Neural cell (in vitro differentiated cells): ENCODE data around the gene SLC7A14. TPM values are rescaled to one million over a fixed set of nuclear protein-coding genes. Genes with fewer than 3 reads are reported as not detected.

ENCODE experiments used
- H2AFZ ChIP-seq: fragments of 200-600, 300-800 bp; sonication (generic), shearing (Covaris generic); 2 replicates; pipeline ENCODE4 v1.6.0; 2014; ENCODE audit warnings: low read depth, mild to moderate bottlenecking, antibody characterized with exemption, low read length, moderate library complexity
- H3F3A ChIP-seq: fragments of 200-600 bp; shearing (Covaris generic); 2 replicates; pipeline ENCODE4 v1.6.1; 2016; ENCODE audit warnings: mild to moderate bottlenecking, moderate library complexity, mixed read lengths, antibody characterized with exemption, low read length; ENCODE audit not compliant: insufficient read depth, poor library complexity, severe bottlenecking
- H3K27ac ChIP-seq: fragments of 200-600, 300-800 bp; sonication (generic), shearing (Covaris generic); 2 replicates; pipeline ENCODE4 v1.5.1; 2014; ENCODE audit warnings: mild to moderate bottlenecking, low read length, moderate library complexity
- H3K27me3 ChIP-seq: fragments of 300-800, 200-600 bp; sonication (generic), shearing (Covaris generic); 2 replicates; pipeline ENCODE4 v1.6.0; 2014; ENCODE audit warnings: mild to moderate bottlenecking, low read depth, low read length, moderate library complexity; ENCODE audit not compliant: insufficient read depth
- H3K36me3 ChIP-seq: fragments of 300-800, 200-600 bp; sonication (generic), shearing (Covaris generic); 2 replicates; pipeline ENCODE4 v1.5.1; 2014; ENCODE audit warnings: mild to moderate bottlenecking, antibody characterized with exemption, low read length, moderate library complexity; ENCODE audit not compliant: insufficient read depth
- H3K4me2 ChIP-seq: fragments of 300-800, 200-600 bp; sonication (generic), shearing (Covaris generic); 2 replicates; pipeline ENCODE4 v1.6.0; 2014; ENCODE audit warnings: mild to moderate bottlenecking, low read length
- H3K4me3 ChIP-seq: fragments of 300-800, 200-600 bp; sonication (generic), shearing (Covaris generic); 2 replicates; pipeline ENCODE4 v1.5.1; 2014; ENCODE audit warnings: mild to moderate bottlenecking, low read length, moderate library complexity
- H3K79me2 ChIP-seq: fragments of 200-600 bp; shearing (Covaris generic); replicated peaks from 2 replicates; pipeline ENCODE4 v1.6.0; 2014; ENCODE audit warnings: mild to moderate bottlenecking, low read length, moderate library complexity; ENCODE audit not compliant: insufficient read depth
- H3K9ac ChIP-seq: fragments of 300-800, 200-600 bp; sonication (generic), shearing (Covaris generic); 2 replicates; pipeline ENCODE4 v1.6.1; 2016; ENCODE audit warnings: mild to moderate bottlenecking, low read length, mixed read lengths
- H3K9me2 ChIP-seq: fragments of 200-600 bp; shearing (Covaris generic); 2 replicates; pipeline ENCODE4 v1.6.1; 2016; ENCODE audit warnings: mild to moderate bottlenecking, low read length, mixed read lengths; ENCODE audit not compliant: insufficient read depth
- H3K9me3 ChIP-seq: fragments of 200-600, 300-800 bp; sonication (generic), shearing (Covaris generic); 2 replicates; pipeline ENCODE4 v1.6.1; 2016; ENCODE audit warnings: mild to moderate bottlenecking, mixed run types, low read length, moderate library complexity, mixed read lengths
- H4K20me1 ChIP-seq: fragments of 200-600 bp; shearing (Covaris generic); 2 replicates; pipeline ENCODE4 v1.6.1; 2016; ENCODE audit warnings: mild to moderate bottlenecking, mixed run types; ENCODE audit not compliant: insufficient read depth
- EP300 ChIP-seq: fragments of 450-650 bp; conservative IDR thresholded peaks from 2 replicates; pipeline ENCODE4 v1.6.1; 2014; ENCODE audit warnings: antibody characterized with exemption, mild to moderate bottlenecking, moderate library complexity; ENCODE audit not compliant: poor library complexity, severe bottlenecking
- EZH2 ChIP-seq: fragments of 200-600, 300-800 bp; shearing (Covaris generic), sonication (generic); IDR thresholded peaks from 2 replicates; pipeline ENCODE4 v1.6.1; 2014; ENCODE audit warnings: antibody characterized with exemption, low read length, borderline replicate concordance, mild to moderate bottlenecking; ENCODE audit not compliant: insufficient read depth, poor library complexity, severe bottlenecking
- MXI1 ChIP-seq: fragments of 450-650 bp; conservative IDR thresholded peaks from 2 replicates; pipeline ENCODE4 v1.6.1; 2014; ENCODE audit warnings: antibody characterized with exemption, mild to moderate bottlenecking; ENCODE audit not compliant: poor library complexity, severe bottlenecking
- POLR2AphosphoS5 ChIP-seq: IDR thresholded peaks from 2 replicates; pipeline ENCODE4 v1.6.1; 2012
- RAD21 ChIP-seq: fragments of 450-650 bp; conservative IDR thresholded peaks from 2 replicates; pipeline ENCODE4 v1.6.1; 2014; ENCODE audit warnings: antibody characterized with exemption, mild to moderate bottlenecking, moderate library complexity
- REST ChIP-seq: IDR thresholded peaks from 2 replicates; pipeline ENCODE4 v1.6.1; 2012; ENCODE audit warnings: borderline replicate concordance
- SMC3 ChIP-seq: fragments of 450-650 bp; conservative IDR thresholded peaks from 2 replicates; pipeline ENCODE4 v1.6.1; 2014; ENCODE audit warnings: antibody characterized with exemption, mild to moderate bottlenecking, moderate library complexity; ENCODE audit not compliant: poor library complexity
- TAF1 ChIP-seq: IDR thresholded peaks from 2 replicates; pipeline ENCODE4 v1.6.1; 2012; ENCODE audit warnings: low read depth
- polyA plus RNA-seq: library from polyadenylated mRNA; depleted of rRNA; stranded (reverse); fragments of >200 nt; gene quantifications from 2 replicates; pipeline ENCODE4 v1.2.3, GENCODE V29; 2014
- TF ChIP-seq, protein P1 (sequence below): fragments of 450-650 bp; IDR thresholded peaks from 2 replicates; pipeline ENCODE4 v1.5.1; 2014; ENCODE audit warnings: antibody characterized with exemption, mild to moderate bottlenecking, moderate library complexity; ENCODE audit not compliant: poor library complexity, severe bottlenecking

SLC7A14 gene
- polyA plus RNA-seq, 1 donor from 2014 or later, result 5.1 TPM

- Histone ChIP-seq H3K9me3 (no peaks in the 10 kb centered on the region), H3K9me2 (no peaks in the 10 kb centered on the region), H3K27ac (no peak overlapping the region), H3K4me3 (no peak overlapping the region), H4K20me1 (no peaks in the 10 kb centered on the region), H3K36me3 (no peaks in the 10 kb centered on the region), H2AFZ (no peak overlapping the region), H3K4me2 (no peak overlapping the region), H3K27me3 (no peaks in the 10 kb centered on the region), H3K79me2 (no peaks in the 10 kb centered on the region), H3K9ac (no peak overlapping the region), H3F3A (no peaks in the 10 kb centered on the region)
- TF ChIP-seq EP300 (no peak), MXI1 (no peak), TAF1 (no peak), REST (no peak), SMC3 (no peak), EZH2 (no peak), POLR2AphosphoS5 (no peak), RAD21 (no peak)
- TF ChIP-seq, protein P1, sequence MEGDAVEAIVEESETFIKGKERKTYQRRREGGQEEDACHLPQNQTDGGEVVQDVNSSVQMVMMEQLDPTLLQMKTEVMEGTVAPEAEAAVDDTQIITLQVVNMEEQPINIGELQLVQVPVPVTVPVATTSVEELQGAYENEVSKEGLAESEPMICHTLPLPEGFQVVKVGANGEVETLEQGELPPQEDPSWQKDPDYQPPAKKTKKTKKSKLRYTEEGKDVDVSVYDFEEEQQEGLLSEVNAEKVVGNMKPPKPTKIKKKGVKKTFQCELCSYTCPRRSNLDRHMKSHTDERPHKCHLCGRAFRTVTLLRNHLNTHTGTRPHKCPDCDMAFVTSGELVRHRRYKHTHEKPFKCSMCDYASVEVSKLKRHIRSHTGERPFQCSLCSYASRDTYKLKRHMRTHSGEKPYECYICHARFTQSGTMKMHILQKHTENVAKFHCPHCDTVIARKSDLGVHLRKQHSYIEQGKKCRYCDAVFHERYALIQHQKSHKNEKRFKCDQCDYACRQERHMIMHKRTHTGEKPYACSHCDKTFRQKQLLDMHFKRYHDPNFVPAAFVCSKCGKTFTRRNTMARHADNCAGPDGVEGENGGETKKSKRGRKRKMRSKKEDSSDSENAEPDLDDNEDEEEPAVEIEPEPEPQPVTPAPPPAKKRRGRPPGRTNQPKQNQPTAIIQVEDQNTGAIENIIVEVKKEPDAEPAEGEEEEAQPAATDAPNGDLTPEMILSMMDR, result no peak
These were observed 122.9 kb downstream of the SLC7A14 start for GRCh38 chr3:170463011-170463410.

DNA sequence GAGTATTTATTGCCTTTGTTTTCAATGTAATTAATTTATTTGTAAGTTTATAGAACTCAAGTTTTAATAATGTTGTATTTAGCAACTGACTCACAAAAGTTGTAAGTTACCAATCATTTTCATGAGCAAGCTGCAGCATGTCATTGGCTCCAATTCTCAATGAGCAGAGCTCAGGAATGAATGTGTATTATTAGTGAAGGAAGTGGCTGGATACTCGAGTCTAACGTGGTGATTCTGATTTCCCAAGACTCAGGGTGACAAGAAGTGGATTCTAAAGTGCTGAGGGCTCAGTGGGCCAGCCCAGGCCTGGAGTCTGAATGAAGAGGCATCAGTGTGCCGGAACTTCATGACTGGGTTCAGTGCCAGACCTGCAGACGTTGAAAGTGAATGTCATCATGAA lies 127.6 kb downstream of the SLC7A14 start:
- Histone ChIP-seq H2AFZ (no peak overlapping the region), H3F3A (no peaks in the 10 kb centered on the region), H3K4me3 (no peak overlapping the region), H3K9me3 (no peaks in the 10 kb centered on the region), H3K79me2 (no peaks in the 10 kb centered on the region), H3K27me3 (no peaks in the 10 kb centered on the region), H3K9ac (no peak overlapping the region), H4K20me1 (no peaks in the 10 kb centered on the region), H3K9me2 (no peaks in the 10 kb centered on the region), H3K4me2 (no peak overlapping the region), H3K27ac (no peak overlapping the region), H3K36me3 (no peaks in the 10 kb centered on the region)
- TF ChIP-seq, protein P1, result no peak
- TF ChIP-seq EP300 (no peak), POLR2AphosphoS5 (no peak), RAD21 (no peak), REST (no peak), MXI1 (no peak), TAF1 (no peak), EZH2 (no peak), SMC3 (no peak)
